Umbilical cord (tissue), 2 donors: ENCODE measurements around the gene EN2. TPM values are rescaled to one million over a fixed set of nuclear protein-coding genes. Genes with fewer than 3 reads are reported as not detected.
A peak's percentile ranks its signal among the peaks of the same experiment; 100 is the strongest.

ENCODE experiments used
- DNase-seq: peaks from one replicate; pipeline ENCODE4 v3.0.0-alpha.2; 2015; ENCODE audit warnings: low spot score
- total RNA-seq: library from RNA; depleted of rRNA; stranded (reverse); fragments of >200 nt; gene quantifications from one replicate; pipeline ENCODE4 v1.2.3, GENCODE V29; 2014; ENCODE audit warnings: low replicate concordance; ENCODE audit not compliant: insufficient read depth

Gene EN2
- total RNA-seq, 1 donor from 2014 or later, result 2.6 TPM

DNA sequence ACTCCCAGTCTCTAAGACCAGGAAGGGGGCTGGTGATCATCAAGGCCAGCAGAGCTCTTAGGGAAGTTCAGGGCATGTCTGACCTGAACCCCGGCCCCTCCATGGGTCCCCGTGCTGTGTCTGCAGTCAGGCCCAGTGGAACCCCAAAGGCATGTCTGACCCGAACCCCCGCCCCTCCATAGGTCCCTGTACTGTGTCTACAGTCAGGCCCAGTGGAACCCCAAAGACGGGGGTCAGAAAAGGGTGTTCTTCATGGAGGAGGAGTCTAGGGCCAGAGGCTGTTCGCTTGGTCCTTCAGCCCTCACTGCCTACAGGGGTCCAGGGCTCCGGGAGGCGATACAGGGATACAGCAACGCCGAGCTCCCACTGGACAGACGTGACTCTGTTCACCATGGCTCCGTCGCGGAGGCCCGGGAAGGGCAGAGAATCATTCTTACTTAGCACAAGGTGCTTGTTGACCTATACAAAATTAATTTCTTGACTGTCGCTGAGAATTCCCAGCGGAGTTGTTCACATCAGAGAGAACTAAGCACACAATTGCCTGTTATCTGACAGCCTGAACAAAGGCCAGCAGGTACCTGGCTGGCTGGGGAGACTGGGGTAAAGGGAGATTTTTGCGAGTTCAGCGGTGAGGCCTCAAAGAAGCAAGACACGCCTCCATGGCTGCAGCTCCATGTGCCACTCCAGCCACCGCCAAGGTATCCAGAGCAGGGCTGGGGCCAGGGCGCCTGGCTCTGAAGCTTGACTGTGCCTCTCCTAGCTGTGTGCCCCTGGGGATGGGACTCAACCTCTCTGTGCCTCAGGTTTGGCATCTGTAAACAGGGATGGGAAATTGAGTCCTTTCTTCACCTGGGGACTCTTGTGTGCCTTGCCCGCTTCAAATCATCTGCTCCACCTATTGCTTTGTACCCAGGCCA is 26.8 kb downstream of the EN2 start:
- DNase-seq, result no peak

- no peak for DNase-seq
These were observed 29.0 kb downstream of the EN2 start for GRCh38 chr7:155486783-155487508.

- no peak for DNase-seq
These were observed 29.9 kb downstream of the EN2 start for GRCh38 chr7:155487509-155488482.

GRCh38 chr7:155488483-155489127 is 30.7 kb downstream of the EN2 start:
- no peak for DNase-seq

GRCh38 chr7:155489158-155489840 is 31.4 kb downstream of the EN2 start:
- no peak for DNase-seq

- peak; percentile 56 for DNase-seq
These were observed 32.1 kb downstream of the EN2 start for GRCh38 chr7:155489862-155490696.

- DNase-seq, result peak; percentile 71
These were observed 33.0 kb downstream of the EN2 start for GRCh38 chr7:155490697-155491628.

GRCh38 chr7:155491812-155492211 is 33.9 kb downstream of the EN2 start:
- no peak for DNase-seq

GRCh38 chr7:155493744-155494538 is 36.0 kb downstream of the EN2 start:
- DNase-seq, result no peak

- DNase-seq, result no peak
These were observed 36.6 kb downstream of the EN2 start for GRCh38 chr7:155494551-155494950.

DNA sequence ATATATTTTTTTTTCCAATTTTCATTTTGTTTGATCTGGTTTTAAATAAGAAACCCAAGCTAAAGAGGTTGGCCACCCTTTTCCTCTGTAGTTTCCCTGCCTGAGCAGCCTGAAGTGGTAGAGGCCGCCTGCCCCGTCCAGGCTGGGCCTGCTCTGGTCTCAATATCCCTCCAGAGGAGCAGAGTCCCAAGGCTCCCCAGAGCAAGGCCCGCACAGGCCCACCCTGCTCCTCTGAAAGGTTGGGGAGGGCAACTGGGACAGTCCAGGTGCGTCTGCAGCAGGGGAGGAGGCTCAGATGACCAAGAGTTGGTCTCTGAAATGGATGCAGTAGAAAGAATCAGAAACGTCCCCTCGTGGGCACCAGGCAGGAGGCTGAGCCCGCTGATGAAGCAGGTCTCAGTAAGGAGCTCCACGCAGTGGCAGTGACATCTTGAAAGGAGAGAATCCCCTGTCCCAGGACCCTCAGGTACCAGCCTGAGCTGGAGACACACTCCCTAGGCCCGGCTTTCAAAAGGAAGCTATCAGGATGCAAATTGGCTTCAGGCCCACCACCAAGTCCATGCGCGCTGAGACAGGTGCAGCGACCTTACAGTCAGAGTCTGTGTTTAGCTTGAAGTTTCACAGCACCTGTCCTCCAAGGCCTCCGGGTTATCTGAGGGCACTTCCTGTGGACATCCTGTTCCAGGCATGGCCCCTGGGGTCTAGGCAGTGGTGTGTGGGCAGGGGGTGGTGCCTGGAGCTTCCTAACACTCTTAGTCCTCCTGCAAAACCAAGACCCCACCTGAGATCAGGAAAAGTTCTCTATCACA is 37.7 kb downstream of the EN2 start:
- DNase-seq, result no peak

DNA sequence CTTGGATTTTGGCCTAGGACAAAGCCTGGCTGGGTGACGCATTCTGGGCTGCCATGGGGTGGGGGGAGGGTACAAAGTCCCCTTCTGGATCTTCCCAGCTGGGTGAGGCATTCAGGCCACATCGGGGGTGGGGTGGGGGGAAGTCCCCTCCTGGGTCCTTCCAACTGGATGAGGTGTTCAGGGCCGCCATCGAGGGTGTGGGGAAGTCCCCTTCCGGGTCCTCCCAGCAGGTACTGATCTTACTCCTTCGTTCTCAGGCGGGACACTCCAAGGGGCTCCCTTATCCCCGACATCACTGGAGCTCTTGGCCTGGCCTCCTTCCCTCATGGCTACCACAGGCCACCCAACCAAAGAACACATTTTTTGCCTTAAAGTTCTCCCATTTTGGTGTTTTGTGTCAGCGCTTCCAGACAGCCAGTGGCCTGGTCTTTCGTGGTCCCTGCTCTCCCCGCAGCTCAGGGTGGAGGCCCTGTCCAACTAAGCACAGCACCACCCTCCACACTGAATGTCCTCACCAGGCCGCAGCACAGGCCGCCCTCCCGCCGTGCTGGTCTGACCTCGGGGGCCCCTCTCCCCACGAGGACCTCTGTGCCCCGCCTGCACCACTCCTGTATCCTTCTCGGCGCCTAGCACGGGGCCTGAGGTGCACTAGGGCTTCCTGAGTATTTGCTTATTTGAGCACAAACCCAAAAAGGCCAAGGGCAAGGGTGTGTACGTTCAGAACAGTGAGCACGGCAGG is 38.5 kb downstream of the EN2 start:
- no peak for DNase-seq

DNA sequence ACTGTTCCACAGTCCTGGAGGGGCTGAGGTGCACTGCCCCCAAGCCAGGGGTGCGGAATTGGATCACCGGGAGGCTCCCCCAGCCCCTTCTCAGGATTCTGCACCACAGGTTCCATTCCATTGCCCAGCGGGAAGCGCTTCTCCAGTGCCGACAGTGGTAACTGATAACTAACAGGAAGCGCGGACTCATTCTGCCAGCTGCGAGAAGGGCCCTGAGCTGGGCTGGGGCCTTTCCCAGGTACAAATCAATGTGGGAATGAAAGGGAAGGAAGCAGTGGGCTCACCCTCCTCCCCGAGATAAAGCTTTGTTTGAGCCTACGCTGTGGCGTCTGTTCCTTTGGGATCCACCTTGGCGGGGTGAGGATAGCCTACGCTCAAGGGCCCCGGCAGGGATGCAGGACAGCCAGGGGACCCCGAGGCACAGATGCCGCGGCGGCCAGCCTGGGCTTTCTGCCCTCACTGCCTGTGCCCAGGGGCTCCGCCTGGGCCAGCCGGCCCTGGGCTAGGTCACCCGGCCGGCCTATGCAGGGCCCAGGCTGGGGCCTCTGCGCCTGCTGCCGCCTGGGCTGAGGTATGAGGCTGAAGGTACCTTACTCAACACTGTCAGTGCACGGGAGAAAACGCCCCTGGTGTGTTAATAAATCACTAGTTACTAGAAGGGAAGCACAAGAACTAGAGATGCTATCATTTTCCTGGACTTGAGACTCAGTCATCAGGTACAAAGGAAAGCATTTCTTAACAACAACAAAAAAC is 39.4 kb downstream of the EN2 start:
- no peak for DNase-seq

GRCh38 chr7:155505422-155505793 is 47.5 kb downstream of the EN2 start:
- DNase-seq, result no peak

DNA sequence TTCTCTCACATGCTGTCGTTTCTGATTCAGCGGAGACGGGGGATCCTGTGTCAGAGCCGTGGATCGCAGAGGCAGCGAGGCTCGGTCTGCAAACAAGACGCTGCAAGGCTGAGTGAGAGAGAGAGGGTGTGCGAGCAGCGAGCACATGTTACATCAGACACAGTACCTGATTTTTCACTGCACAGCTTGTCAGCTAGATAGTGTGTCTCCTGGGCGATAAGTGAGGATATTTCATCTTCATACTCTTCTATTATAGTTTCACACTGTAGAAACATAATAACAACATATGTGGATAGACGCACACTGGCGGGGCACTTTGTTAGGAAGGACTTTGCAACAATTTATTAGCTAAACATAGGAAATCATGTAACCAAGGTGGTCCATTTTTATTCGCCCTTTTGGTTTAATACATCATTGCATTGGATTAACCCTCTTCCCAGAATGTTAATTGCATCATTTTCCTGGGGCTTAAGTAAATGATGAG is 49.0 kb downstream of the EN2 start:
- DNase-seq, result peak; percentile 31
